ENCODE measurements around the gene FAM107B.
"Not testable (repeated sequence)": the region's sequence is repeated elsewhere in the genome, so short reads cannot be mapped to it uniquely, and the experiment has no call there.

Gene FAM107B

DNA sequence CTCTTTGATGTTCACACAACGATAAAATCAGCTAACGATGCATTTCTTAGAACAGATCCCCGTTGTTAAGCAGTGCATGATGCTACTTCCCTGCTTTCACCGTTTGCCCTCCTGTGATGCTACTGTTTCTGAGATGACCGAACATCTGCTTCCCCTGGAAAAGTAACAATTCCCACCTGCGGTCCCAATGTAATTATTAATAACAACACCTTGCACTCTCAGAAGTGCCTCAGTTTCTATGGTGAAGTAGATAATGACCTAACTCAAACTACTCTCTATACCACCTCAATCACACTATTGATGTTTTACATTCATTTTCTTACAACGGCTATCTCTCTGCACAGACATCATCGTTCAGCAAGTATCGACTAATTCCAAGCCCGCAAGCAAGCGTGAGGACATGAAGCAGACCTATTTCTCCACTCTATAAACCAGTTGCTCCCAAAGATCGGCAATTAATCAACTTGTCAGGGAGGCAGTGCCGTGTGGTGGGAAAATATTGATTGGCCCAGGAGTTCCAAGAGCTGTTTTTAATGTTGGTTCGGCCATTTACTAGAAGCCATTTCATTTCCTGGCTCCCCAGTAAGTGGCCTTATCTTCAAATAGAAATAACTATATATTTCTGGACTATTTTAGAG, 42.7 kb downstream of the FAM107B start:
- no peak for DNase-seq

DNA sequence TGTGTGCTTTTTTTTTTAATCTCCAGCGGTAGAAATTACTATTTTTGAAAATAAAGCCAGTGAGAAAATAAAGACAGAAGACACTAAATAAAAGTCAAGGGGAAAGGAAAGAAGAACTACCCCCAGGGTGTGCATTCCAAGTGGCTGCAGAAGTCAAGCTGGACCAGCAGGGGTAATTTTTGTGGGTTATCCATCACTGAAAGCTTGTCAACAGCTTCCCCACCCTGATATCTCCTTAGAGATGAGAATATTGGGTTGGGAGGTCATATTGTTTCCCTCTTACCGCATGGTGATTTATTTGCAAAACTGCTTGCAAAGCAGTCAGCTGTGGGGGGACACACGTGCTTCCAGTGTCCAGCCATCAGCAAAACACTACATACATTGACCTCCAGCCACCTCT, 46.4 kb downstream of the FAM107B start:
- no peak for DNase-seq

DNA sequence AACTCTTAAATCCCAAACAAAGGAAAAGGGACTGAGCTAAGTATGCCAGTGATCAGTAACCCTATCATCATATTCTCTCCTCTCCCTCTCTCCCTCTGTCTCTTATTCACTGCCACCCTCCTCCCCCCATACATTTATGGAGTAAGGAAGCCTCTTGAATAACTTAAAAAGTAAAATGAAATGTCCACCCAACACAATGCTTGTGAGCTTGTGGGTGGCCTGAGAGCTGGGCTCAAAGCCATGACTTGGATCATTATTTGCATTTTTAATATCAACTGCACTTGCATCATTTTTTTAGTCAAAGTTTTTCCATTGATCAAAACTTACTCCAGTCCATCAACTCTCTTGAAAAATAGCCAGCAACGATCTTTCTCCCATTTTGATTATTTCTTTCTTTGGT, 46.8 kb downstream of the FAM107B start:
- no peak for DNase-seq

DNA sequence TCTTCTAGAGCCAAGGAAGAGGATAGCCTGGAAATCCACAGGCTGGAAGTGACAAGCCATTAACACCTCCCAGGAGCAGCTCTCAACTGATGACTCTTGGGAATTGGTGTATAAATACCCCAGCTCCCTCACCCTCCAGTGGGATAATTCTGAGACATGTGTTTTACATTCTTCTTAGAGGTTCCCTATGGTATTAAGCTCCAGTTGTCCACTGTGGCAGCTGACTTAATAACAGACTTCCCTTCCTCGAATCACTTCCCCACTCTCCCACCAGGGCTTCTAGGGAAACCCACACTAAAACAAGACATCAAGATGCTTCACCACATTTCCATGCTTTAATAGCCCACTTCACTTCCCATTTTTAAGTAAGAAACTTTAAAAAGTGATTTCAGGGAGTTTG, 47.2 kb downstream of the FAM107B start:
- peak; percentile 20 for DNase-seq

DNA sequence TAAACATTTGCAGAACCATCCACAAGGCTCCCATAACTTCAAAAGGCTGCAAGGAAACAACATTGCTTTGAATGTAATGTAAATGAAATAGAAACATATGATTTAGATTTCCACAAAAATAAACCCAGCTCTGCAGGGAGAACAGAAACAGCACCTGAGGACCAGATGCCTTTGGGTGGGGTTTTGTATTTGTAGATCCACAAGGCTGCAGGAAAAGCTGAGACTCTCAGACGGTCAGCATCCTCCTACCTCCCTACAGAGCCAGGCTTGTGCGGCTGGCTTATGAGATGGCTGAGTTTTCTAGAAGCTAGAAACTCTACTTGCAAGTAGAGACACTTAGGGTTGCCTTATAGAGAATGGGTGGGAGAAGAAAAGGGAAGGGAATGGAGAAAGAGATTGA, 49.8 kb downstream of the FAM107B start:
- DNase-seq, result no peak

DNA sequence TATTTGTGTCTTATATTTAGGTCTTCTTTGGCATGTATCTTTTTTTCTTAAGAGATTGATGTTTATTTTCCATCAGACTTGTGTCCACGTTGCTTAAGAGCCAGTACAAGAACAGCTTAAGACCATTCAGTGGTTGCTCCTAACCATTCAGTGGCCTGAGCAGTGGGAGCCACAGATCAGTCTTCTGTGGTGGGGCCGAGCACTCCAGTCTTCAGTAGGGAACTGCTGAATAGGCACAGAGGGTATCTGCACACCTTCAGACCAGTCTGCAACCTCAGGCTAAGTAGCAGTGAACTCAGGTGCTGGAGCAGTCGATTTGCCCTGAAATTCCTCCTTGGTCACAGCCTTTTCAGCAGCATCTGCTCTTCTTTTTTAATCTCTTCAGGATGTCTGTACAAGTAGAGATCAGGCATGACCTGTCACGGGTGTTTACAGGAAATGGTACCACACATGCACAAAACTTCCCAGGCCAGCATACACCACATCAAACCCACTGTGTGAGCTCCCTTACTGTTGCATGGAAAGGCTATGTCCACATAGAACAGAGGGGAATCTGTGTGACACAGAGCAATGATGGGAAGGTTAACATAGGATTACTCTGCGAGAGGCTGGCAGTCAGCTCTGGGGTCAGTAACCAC, 51.5 kb downstream of the FAM107B start:
- no peak for DNase-seq

DNA sequence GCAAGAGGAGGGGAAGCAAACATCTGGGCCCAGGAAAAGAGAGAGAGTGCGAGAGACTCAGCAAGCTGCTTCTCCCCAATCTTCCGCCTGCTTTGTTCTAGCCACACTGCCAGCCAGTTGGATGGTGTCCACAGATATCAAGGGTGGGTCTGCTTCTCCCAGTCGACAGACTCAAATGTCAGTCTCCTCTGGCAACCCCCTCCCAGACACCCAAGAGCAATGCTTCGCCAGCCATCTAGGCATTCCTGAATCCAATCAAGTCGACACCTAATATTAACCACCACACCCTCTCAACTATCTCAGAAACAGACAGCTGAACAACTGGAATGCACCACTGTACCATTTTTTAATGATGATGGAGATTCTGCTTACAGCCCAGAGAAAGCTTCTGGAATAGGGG, 57.1 kb downstream of the FAM107B start:
- no peak for DNase-seq

DNA sequence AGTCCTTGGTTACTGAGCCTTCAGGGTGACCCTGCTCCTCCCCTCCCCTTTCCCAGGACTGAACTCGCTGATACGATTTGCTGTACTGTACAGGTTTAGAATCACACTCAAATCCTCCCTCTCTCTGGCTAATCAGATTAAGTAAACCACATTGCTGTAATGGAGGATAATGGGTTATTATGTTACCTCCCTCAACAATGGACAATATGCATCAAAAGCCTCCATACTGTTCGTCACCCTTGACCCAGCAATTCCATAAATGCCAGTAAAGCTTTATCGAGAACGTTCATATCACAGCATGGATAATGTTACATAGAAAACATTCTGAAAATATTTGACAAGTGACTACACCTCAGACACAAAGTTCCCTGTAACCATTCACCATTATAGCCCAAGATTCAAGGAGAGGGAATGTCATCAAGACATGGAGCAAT, 61.7 kb downstream of the FAM107B start:
- no peak for DNase-seq

DNA sequence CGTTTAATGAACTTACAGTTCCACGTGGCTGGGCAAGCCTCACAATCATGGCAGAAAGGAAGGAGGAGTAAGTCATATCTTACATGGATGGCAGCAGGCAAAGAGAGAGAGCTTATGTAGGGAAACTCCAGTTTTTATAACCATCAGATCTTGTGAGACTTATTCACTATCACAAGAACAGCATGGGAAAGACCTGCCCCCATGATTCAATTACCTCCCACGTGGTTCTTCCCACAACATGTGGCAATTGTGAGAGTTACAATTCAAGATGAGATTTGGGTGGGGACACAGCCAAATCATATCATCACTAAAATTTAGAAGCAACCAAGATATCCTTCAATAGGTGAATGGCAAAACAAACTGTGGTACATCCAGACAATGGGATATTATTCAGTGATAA, 65.4 kb downstream of the FAM107B start:
- not testable (repeated sequence) for DNase-seq

DNA sequence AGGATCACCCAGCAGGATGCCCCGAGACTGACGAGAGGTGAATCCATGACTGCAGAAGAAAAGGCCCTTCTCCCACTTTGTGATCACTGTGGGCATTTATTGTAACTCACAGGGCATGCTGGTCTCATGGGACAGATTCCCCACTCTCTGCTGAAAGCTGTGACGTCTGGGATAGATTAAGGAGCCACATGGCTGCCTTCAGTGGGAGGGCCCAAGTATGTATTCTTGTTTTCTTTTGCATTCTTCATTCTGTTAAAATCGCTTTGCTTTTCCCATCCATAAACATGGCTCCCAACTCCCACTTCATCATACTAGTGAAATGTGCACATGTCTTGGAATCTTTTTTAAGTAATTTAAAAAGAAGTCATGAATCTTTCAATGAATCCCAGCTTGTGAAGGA, 67.2 kb downstream of the FAM107B start:
- no peak for DNase-seq

DNA sequence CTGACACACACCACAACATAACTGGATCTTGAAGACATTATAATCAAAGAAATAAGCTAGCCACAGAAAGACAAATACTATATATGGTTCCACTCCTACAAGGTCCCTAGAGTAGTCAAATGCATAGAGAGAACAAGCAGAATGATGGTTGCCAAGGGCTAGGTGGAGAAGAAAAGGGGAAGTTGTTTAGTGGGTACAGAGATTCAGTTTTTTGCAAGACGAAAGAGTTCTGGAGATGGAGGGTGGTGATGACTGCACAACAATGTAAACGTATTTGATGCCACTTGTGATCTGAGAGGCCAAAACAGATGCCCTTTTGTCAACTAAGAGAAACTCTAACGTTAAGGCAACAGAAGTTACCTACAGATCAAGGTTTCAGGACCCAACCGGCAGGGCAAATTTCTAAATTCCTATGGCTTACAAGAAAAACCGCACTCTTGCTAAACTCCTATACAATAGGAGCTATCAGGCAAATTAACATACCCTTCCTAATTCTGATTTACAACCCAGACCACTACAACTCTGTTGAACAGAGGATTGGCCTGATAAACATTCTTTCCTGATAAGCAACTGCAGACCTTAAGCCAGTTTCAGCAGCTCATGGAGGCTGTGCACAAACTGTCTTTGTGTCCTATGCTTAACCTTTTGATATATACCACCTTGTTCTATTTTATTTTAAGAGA, 69.0 kb downstream of the FAM107B start:
- peak; percentile 80 for DNase-seq

DNA sequence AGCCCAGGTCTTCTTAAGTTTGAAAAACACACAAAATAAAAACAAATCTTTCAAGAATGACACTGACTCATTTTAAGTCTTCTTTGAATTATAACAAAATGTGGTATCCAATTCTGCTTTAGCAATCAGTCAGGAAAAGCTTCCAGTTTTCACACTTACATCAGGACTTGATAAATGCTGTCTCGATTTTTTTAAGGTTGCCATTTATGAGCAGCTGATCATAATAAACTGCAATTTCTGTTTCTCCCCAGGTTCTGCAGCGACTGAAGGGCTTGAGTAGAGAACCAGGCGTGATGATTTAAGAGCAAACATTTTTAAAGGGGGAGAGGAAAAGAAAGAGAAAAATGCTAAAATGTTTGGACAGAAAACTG, 71.1 kb downstream of the FAM107B start:
- DNase-seq, result no peak

DNA sequence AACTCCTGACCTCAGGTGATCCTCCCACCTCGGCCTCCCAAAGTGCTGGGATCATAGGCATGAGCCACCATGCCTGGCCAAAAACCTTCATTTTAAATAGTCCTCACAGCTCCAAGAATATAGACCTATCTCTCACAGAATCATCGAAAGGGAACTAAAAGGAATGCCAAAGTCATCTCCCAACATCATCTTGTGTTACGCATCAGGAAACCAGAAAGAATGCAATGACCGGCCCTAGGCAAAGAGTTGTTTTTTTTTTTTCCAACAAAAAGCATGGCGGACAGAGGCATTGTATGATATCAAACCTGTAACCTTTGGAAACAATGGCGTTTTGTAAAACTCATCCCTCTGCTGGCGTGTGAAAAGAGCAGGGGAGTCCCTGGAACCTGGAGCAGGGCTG, 73.2 kb downstream of the FAM107B start:
- DNase-seq, result no peak

DNA sequence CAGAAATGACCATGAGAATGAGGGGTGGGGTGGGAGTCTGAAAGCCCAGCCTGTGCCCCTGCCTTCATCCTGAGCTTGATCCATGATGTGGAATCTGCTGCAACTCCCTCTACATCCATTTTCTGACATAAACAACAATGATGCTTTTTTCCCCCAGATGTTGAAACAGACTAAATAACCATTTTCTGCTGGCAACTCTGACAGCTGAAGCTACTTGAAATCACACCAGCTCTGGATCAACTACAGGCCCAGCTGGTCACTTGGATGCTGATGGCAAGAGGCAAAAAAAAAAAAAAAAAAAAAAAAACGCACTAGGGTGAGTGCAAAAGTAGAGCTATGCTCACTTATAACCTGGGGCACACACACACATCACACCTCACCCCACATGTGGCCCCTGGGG, 74.2 kb downstream of the FAM107B start:
- no peak for DNase-seq

DNA sequence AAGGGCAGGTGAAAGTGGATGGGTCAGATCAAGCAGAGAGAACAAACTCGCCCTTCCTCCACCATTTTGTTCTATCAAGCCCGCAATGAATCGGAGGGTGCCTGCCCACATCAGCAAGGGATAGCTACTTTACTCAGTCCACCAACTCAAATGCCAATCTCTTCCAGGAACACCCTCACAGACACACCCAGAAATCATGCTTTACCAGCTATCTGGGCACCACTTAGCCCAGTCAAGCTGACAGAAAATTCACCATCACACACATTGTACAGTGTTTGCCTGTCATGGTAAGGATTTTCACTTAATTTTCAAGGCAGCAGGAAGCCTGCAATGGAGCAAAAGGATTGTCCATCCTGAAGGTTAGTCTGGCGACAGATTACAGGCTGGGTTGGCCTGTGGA, 75.2 kb downstream of the FAM107B start:
- DNase-seq, result no peak

DNA sequence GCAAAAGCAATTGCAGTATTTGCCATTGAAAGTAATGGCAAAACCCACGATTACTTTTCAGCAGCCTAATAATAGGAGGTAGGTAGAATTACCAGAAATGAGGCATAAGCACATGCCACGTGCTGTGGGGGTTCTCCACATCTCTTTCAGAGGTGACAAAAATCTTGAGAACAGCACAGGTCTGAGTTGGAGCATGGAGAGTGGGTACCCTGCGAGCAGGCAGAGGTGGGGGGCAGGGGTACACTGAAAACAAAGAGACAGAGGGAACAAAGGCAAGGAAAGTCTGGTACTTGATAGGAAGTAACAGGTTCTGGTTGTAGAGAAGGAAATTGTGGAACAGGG, 75.9 kb downstream of the FAM107B start:
- no peak for DNase-seq

DNA sequence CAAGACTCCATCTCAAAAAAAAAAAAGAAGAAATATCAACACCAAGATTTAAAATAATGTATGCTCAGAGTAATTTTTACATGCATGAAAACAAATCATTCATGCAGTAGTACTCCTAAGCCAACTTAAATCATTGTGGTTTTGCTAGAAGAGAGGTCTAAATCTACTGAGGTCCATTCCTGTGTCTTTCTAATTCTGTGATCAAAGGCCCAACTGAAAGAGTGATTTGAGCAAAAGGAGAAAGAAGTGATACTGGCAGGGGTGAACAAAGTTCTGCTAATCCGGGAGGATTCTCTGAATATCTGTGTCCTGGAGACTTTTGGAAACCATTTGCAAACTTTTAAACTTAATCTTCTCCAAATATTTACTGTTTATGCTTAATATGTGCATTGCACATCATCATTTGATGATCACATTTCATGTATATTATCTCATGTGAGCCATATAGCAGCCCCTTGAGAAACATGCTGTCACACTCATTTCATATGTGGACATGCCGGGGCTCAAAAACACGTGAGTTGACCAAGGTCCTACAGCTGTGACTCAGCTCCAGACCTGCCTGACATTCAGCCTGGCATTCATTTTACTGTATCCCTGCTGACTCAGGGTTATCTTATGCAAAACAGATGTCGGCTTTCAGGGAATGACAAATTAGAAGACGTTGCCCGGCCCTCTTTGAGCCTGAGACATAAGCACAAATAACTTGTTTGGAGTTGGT, 76.4 kb downstream of the FAM107B start:
- DNase-seq, result no peak

DNA sequence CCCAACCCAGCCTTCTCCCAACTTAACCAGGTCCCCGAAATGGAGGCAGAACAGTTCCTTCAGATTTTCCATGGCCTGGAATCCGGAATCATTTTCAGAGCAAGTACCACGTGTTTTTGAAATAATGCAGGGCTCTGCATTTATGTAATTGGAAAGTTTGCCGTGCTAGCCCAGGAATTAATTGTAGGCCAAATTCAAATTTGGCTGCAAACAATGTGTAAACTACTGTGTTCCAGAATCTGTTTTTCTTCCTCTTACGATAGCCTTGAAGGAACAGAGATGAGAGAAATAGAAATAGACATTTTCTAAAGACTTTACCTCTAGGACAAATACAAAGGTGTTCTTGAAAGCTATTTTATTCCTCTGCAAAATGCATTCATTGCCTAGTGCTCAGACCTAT, 77.4 kb downstream of the FAM107B start:
- DNase-seq, result no peak

DNA sequence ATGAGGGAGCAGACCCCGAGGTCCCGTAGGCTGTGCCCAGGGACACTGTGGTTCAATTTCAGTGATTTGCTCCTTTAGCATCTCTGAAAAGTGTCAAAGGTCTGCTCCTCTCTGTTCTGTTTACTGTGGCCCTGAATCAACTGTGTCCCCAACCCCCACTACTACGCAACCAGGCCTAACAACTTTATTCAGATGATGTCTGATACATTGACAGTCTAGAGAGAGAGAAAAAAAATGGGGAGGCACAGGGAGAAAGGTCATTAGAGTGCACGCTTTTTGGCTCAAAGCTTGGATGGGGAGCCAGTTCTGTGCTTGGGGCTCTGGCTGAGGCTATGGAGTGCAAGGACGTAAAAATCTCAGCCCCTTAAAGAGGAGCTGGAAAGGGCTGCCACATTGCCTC, 77.9 kb downstream of the FAM107B start:
- DNase-seq, result no peak

DNA sequence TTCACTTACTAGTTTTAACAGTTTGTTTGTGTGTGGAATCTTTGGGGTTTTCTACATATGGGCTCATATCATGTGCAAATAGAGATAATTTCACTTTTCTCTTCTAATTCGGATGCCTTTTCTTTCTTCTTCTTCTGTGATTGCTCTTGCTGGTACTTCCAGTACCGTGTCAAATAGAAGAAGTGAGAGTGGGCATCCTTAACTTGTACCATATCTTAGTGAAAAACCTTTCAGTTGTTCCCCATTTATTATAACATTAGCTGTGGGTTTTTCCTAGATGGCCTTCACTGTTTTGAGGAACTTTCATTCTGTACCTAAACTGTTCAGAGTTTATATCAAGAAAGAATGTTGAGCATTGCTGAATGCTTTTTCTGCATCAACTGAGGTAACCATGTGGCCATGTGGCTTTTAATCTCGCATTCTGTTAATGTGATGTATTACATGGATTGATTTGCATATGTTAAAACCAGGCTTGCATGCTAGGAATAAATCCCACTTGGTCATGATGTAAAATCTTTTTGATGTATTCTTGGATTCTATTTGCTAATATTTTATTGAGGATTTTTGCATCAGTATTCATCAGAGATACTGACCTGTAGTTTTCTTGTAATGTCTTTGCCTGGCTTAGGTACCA, 78.7 kb downstream of the FAM107B start:
- DNase-seq, result peak; percentile 7

DNA sequence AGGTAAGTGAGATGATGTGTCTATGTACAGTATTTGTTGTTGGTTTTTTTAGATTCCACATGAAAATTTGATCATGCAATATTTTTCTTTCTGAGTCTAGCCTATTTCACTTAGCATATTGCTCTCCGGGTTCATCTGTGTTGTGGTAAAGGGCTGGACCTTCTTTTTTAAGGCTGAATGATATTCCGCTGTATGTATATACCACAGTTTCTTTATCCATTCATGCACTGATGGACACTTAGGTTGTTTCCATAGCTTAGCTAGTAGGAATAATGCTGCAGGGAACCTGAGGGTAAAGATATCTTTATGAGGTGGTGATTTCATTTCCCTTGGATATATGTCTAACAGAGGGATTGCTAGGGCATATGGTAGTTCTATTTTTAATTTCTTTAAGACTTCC, 80.8 kb downstream of the FAM107B start:
- no peak for DNase-seq

DNA sequence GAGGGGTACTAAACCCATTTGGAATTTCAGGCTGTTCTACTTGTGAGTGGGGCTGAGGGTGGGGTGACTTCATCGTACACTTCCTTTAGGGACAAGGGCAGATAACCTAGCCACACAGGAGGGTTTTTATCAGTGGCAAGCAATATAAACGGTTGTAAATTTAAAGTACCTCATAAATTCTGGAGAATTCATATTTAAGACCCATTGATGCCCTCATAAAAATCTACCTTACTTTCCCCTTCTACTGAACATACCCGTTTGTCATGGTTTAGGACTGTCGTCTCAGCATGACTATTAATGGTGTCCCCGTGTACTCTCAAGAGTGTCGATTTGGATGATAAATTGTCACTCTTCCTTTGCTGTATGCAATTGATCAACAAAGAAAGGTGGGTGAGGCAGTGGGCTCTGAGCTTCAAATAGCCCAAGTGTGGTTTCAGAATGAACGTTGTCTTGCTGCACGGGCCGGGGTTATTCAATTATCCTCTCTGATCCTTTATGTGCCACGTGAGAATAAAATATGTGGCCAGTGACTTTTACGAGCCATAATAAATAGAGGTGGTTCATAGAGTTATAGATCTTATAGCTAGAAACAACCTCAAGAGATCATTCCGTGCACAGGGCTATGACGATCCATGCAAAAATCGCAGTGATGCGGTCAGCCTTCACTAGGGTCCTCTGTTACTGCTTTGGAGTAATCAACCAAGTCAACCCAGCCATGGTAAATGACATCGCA, 82.2 kb downstream of the FAM107B start:
- no peak for DNase-seq

DNA sequence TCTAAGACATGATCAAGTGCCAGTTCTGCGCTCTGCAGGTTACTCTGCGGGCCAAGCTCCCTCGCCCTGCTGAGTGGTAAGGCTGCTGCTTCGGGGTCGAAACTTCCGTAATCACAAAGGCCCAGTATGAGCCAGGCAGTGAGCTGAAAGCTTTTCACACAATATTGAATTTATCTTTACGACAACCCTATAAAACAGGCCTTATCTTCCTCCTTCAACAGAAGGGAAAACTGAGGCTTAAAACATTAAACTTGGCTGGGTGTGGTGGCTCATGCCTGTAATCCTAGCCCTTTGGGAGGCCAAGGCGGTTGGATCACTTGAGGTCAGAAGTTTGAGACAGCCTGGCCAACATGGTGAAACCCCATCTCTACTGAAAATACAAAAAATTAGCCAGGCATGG, 83.3 kb downstream of the FAM107B start:
- no peak for DNase-seq
